RWPE2 (cell line): ENCODE results near the gene CD84.

ENCODE experiments used
- ATAC-seq: fragments of 200-7000 bp; cut with Tn5 transposase; 3 replicates; pipeline ENCODE4 v1.9.1; 2021; ENCODE audit warnings: low read depth
- DNase-seq: peaks from one replicate; pipeline ENCODE4 v3.0.0-alpha.2; 2020; ENCODE audit warnings: low spot score
- H3K27ac ChIP-seq: fragments of 450-650 bp; 2 replicates; pipeline ENCODE4 v1.5.1; 2017; ENCODE audit warnings: mild to moderate bottlenecking; ENCODE audit not compliant: poor library complexity, severe bottlenecking
- H3K27me3 ChIP-seq: fragments of 250-450 bp; sonication (Bioruptor Pico); 2 replicates; pipeline ENCODE4 v1.5.1; 2021; ENCODE audit warnings: mild to moderate bottlenecking, moderate library complexity; ENCODE audit not compliant: insufficient read depth, poor library complexity, severe bottlenecking
- H3K36me3 ChIP-seq: fragments of 250-450 bp; sonication (Bioruptor Pico); 2 replicates; pipeline ENCODE4 v1.5.1; 2020; ENCODE audit warnings: low read depth, mild to moderate bottlenecking, moderate library complexity
- H3K4me1 ChIP-seq: fragments of 250-450 bp; sonication (Bioruptor Pico); 2 replicates; pipeline ENCODE4 v1.5.1; 2021; ENCODE audit warnings: mild to moderate bottlenecking, moderate library complexity; ENCODE audit not compliant: insufficient read depth, poor library complexity, severe bottlenecking
- H3K4me3 ChIP-seq: fragments of 250-450 bp; sonication (Bioruptor Pico); 2 replicates; pipeline ENCODE4 v1.5.1; 2021; ENCODE audit warnings: mild to moderate bottlenecking, moderate library complexity; ENCODE audit not compliant: severe bottlenecking
- H3K9me3 ChIP-seq: fragments of 250-450 bp; sonication (Bioruptor Pico); 2 replicates; pipeline ENCODE4 v1.5.1; 2021; ENCODE audit warnings: mild to moderate bottlenecking, moderate library complexity; ENCODE audit not compliant: severe bottlenecking
- CTCF ChIP-seq: fragments of 450-650 bp; IDR thresholded peaks from one replicate; pipeline ENCODE4 v1.5.1; 2017; ENCODE audit warnings: mild to moderate bottlenecking, moderate library complexity; ENCODE audit not compliant: poor library complexity, severe bottlenecking

Gene CD84

GRCh38 chr1:160625725-160626498 lies 46.6 kb upstream of the CD84 start:
- ATAC-seq (no peak), DNase-seq (no peak)
- no peak for TF ChIP-seq CTCF
- Histone ChIP-seq H3K36me3 (no peaks in the 10 kb centered on the region), H3K9me3 (no peaks in the 10 kb centered on the region), H3K4me3 (no peak overlapping the region), H3K4me1 (no peaks in the 10 kb centered on the region), H3K27ac (no peak overlapping the region), H3K27me3 (no peaks in the 10 kb centered on the region)

GRCh38 chr1:160625321-160625720 lies 46.0 kb upstream of the CD84 start:
- no peak for ATAC-seq
- TF ChIP-seq CTCF = no peak
- H3K4me3 ChIP-seq = no peak overlapping the region
- H3K36me3 ChIP-seq = no peaks in the 10 kb centered on the region
- no peaks in the 10 kb centered on the region for H3K9me3 ChIP-seq
- H3K4me1 ChIP-seq = no peaks in the 10 kb centered on the region
- no peak overlapping the region for H3K27ac ChIP-seq
- no peaks in the 10 kb centered on the region for H3K27me3 ChIP-seq
- DNase-seq = no peak

- Histone ChIP-seq H3K9me3 (no peaks in the 10 kb centered on the region), H3K4me1 (no peaks in the 10 kb centered on the region), H3K36me3 (no peaks in the 10 kb centered on the region), H3K27ac (no peak overlapping the region), H3K27me3 (no peaks in the 10 kb centered on the region), H3K4me3 (no peak overlapping the region)
- no peak for ATAC-seq
- DNase-seq = no peak
- TF ChIP-seq CTCF = no peak
These were observed 45.2 kb upstream of the CD84 start for GRCh38 chr1:160624464-160624863.

- no peak overlapping the region for H3K4me3 ChIP-seq
- no peaks in the 10 kb centered on the region for H3K27me3 ChIP-seq
- no peaks in the 10 kb centered on the region for H3K36me3 ChIP-seq
- ATAC-seq (no peak), DNase-seq (no peak)
- H3K27ac ChIP-seq = no peak overlapping the region
- H3K9me3 ChIP-seq = no peaks in the 10 kb centered on the region
- no peak for TF ChIP-seq CTCF
- H3K4me1 ChIP-seq = no peaks in the 10 kb centered on the region
These were observed 44.6 kb upstream of the CD84 start for GRCh38 chr1:160623862-160624261.

- ATAC-seq = no peak
- H3K4me3 ChIP-seq = no peak overlapping the region
- no peaks in the 10 kb centered on the region for H3K9me3 ChIP-seq
- no peaks in the 10 kb centered on the region for H3K36me3 ChIP-seq
- H3K4me1 ChIP-seq = no peaks in the 10 kb centered on the region
- DNase-seq = no peak
- no peaks in the 10 kb centered on the region for H3K27me3 ChIP-seq
- no peak overlapping the region for H3K27ac ChIP-seq
- TF ChIP-seq CTCF = no peak
These were observed 43.9 kb upstream of the CD84 start for GRCh38 chr1:160623227-160623633.
